ENCODE measurements around the gene RREB1. TPM values are rescaled to one million over a fixed set of nuclear protein-coding genes. Genes with fewer than 3 reads are reported as not detected.

The RREB1 gene
- total RNA-seq, 1 donor from 2014 or later, result 22.4 TPM

GRCh38 chr6:7213416-7213815 lies 105.7 kb downstream of the RREB1 start:
- Histone ChIP-seq H3K4me1 (ENCODE audit: control insufficient read depth in 3 of 3, insufficient read depth in 3 of 3, low read length in 3 of 3) (peaks cover 56 to 62% (median 56%) of the 10 kb centered on the region in 3 donors), H3K27ac (ENCODE audit: low read depth, low read length) (peak overlapping the region; percentile 95), H3K9me3 (ENCODE audit: control insufficient read depth in 3 of 3, low read length in 3 of 3) (no peaks in the 10 kb centered on the region), H3K36me3 (ENCODE audit: control insufficient read depth in 3 of 3, insufficient read depth in 3 of 3, low read length in 3 of 3) (peaks cover 14 to 44% (median 19%) of the 10 kb centered on the region in 3 donors), H3K9ac (ENCODE audit: low read depth in 1 of 3, low read length in 3 of 3) (peak overlapping the region in 2 of 3 donors; percentile 5 to 33), H3K27me3 (ENCODE audit: control insufficient read depth in 3 of 3, insufficient read depth in 3 of 3, low read length in 3 of 3) (no peaks in the 10 kb centered on the region), H3K4me3 (ENCODE audit: low read length in 3 of 3) (no peak overlapping the region)

GRCh38 chr6:7214468-7214867 lies 106.7 kb downstream of the RREB1 start:
- H3K36me3 ChIP-seq (ENCODE audit: control insufficient read depth in 3 of 3, insufficient read depth in 3 of 3, low read length in 3 of 3), result peaks cover 14 to 44% (median 17%) of the 10 kb centered on the region in 3 donors
- H3K9ac ChIP-seq (ENCODE audit: low read depth in 1 of 3, low read length in 3 of 3), result peak overlapping the region in 2 of 3 donors; percentile 24 to 55
- no peak overlapping the region for H3K4me3 ChIP-seq (ENCODE audit: low read length in 3 of 3)
- H3K27me3 ChIP-seq (ENCODE audit: control insufficient read depth in 3 of 3, insufficient read depth in 3 of 3, low read length in 3 of 3), result no peaks in the 10 kb centered on the region
- H3K27ac ChIP-seq (ENCODE audit: low read depth, low read length), result peak overlapping the region; percentile 95
- no peaks in the 10 kb centered on the region for H3K9me3 ChIP-seq (ENCODE audit: control insufficient read depth in 3 of 3, low read length in 3 of 3)
- peaks cover 60 to 70% (median 66%) of the 10 kb centered on the region in 3 donors for H3K4me1 ChIP-seq (ENCODE audit: control insufficient read depth in 3 of 3, insufficient read depth in 3 of 3, low read length in 3 of 3)

GRCh38 chr6:7215131-7215530 lies 107.4 kb downstream of the RREB1 start:
- Histone ChIP-seq H3K9ac (ENCODE audit: low read depth in 1 of 3, low read length in 3 of 3) (peak overlapping the region in 1 of 3 donors; percentile 55), H3K36me3 (ENCODE audit: control insufficient read depth in 3 of 3, insufficient read depth in 3 of 3, low read length in 3 of 3) (peaks cover 14 to 44% (median 17%) of the 10 kb centered on the region in 3 donors), H3K4me3 (ENCODE audit: low read length in 3 of 3) (no peak overlapping the region), H3K4me1 (ENCODE audit: control insufficient read depth in 3 of 3, insufficient read depth in 3 of 3, low read length in 3 of 3) (peaks cover 67 to 76% (median 73%) of the 10 kb centered on the region in 3 donors), H3K27ac (ENCODE audit: low read depth, low read length) (peak overlapping the region; percentile 95), H3K9me3 (ENCODE audit: control insufficient read depth in 3 of 3, low read length in 3 of 3) (no peaks in the 10 kb centered on the region), H3K27me3 (ENCODE audit: control insufficient read depth in 3 of 3, insufficient read depth in 3 of 3, low read length in 3 of 3) (no peaks in the 10 kb centered on the region)

GRCh38 chr6:7215798-7216231 lies 108.1 kb downstream of the RREB1 start:
- peak overlapping the region; percentile 23 to 87 (median 74) for H3K9ac ChIP-seq (ENCODE audit: low read depth in 1 of 3, low read length in 3 of 3)

GRCh38 chr6:7216941-7217621 lies 109.3 kb downstream of the RREB1 start:
- Histone ChIP-seq H3K9ac (ENCODE audit: low read depth in 1 of 3, low read length in 3 of 3) (peak overlapping the region; percentile 74 to 87 (median 84)), H3K36me3 (ENCODE audit: control insufficient read depth in 3 of 3, insufficient read depth in 3 of 3, low read length in 3 of 3) (peaks cover 5 to 31% (median 8%) of the 10 kb centered on the region in 3 donors), H3K27me3 (ENCODE audit: control insufficient read depth in 3 of 3, insufficient read depth in 3 of 3, low read length in 3 of 3) (no peaks in the 10 kb centered on the region), H3K4me1 (ENCODE audit: control insufficient read depth in 3 of 3, insufficient read depth in 3 of 3, low read length in 3 of 3) (peaks cover 69 to 77% (median 73%) of the 10 kb centered on the region in 3 donors), H3K4me3 (ENCODE audit: low read length in 3 of 3) (peak overlapping the region; percentile 51 to 58 (median 55)), H3K27ac (ENCODE audit: low read depth, low read length) (peak overlapping the region; percentile 95), H3K9me3 (ENCODE audit: control insufficient read depth in 3 of 3, low read length in 3 of 3) (no peaks in the 10 kb centered on the region)

More at GRCh38 chr6:7215798-7216231, 108.1 kb downstream of the RREB1 start:
- Histone ChIP-seq H3K27ac (ENCODE audit: low read depth, low read length) (peak overlapping the region; percentile 95), H3K4me3 (ENCODE audit: low read length in 3 of 3) (no peak overlapping the region), H3K36me3 (ENCODE audit: control insufficient read depth in 3 of 3, insufficient read depth in 3 of 3, low read length in 3 of 3) (peaks cover 14 to 42% (median 17%) of the 10 kb centered on the region in 3 donors), H3K27me3 (ENCODE audit: control insufficient read depth in 3 of 3, insufficient read depth in 3 of 3, low read length in 3 of 3) (no peaks in the 10 kb centered on the region), H3K9me3 (ENCODE audit: control insufficient read depth in 3 of 3, low read length in 3 of 3) (no peaks in the 10 kb centered on the region), H3K4me1 (ENCODE audit: control insufficient read depth in 3 of 3, insufficient read depth in 3 of 3, low read length in 3 of 3) (peaks cover 74 to 83% (median 79%) of the 10 kb centered on the region in 3 donors)

GRCh38 chr6:7218406-7218988 lies 110.7 kb downstream of the RREB1 start:
- Histone ChIP-seq H3K36me3 (ENCODE audit: control insufficient read depth in 3 of 3, insufficient read depth in 3 of 3, low read length in 3 of 3) (peaks cover 0 to 23% (median 4%) of the 10 kb centered on the region in 3 donors), H3K4me1 (ENCODE audit: control insufficient read depth in 3 of 3, insufficient read depth in 3 of 3, low read length in 3 of 3) (peaks cover 63 to 69% (median 68%) of the 10 kb centered on the region in 3 donors)

GRCh38 chr6:7219310-7219709 lies 111.5 kb downstream of the RREB1 start:
- Histone ChIP-seq H3K27ac (ENCODE audit: low read depth, low read length) (peak overlapping the region; percentile 84), H3K4me3 (ENCODE audit: low read length in 3 of 3) (no peak overlapping the region), H3K9me3 (ENCODE audit: control insufficient read depth in 3 of 3, low read length in 3 of 3) (no peaks in the 10 kb centered on the region), H3K36me3 (ENCODE audit: control insufficient read depth in 3 of 3, insufficient read depth in 3 of 3, low read length in 3 of 3) (peaks cover 1 to 18% (median 3%) of the 10 kb centered on the region in 3 donors), H3K9ac (ENCODE audit: low read depth in 1 of 3, low read length in 3 of 3) (peak overlapping the region in 2 of 3 donors; percentile 42 to 66), H3K27me3 (ENCODE audit: control insufficient read depth in 3 of 3, insufficient read depth in 3 of 3, low read length in 3 of 3) (no peaks in the 10 kb centered on the region), H3K4me1 (ENCODE audit: control insufficient read depth in 3 of 3, insufficient read depth in 3 of 3, low read length in 3 of 3) (peaks cover 55 to 61% (median 61%) of the 10 kb centered on the region in 3 donors)

More at GRCh38 chr6:7218406-7218988, 110.7 kb downstream of the RREB1 start:
- Histone ChIP-seq H3K4me3 (ENCODE audit: low read length in 3 of 3) (no peak overlapping the region), H3K27ac (ENCODE audit: low read depth, low read length) (peak overlapping the region; percentile 63), H3K27me3 (ENCODE audit: control insufficient read depth in 3 of 3, insufficient read depth in 3 of 3, low read length in 3 of 3) (no peaks in the 10 kb centered on the region), H3K9me3 (ENCODE audit: control insufficient read depth in 3 of 3, low read length in 3 of 3) (no peaks in the 10 kb centered on the region), H3K9ac (ENCODE audit: low read depth in 1 of 3, low read length in 3 of 3) (peak overlapping the region in 1 of 3 donors; percentile 10)

- no peaks in the 10 kb centered on the region for H3K27me3 ChIP-seq (ENCODE audit: control insufficient read depth in 3 of 3, insufficient read depth in 3 of 3, low read length in 3 of 3)
- no peaks in the 10 kb centered on the region for H3K9me3 ChIP-seq (ENCODE audit: control insufficient read depth in 3 of 3, low read length in 3 of 3)
- H3K27ac ChIP-seq (ENCODE audit: low read depth, low read length), result no peak overlapping the region
- H3K4me1 ChIP-seq (ENCODE audit: control insufficient read depth in 3 of 3, insufficient read depth in 3 of 3, low read length in 3 of 3), result peaks cover 28 to 33% (median 32%) of the 10 kb centered on the region in 3 donors
- H3K9ac ChIP-seq (ENCODE audit: low read depth in 1 of 3, low read length in 3 of 3), result no peak overlapping the region
- H3K4me3 ChIP-seq (ENCODE audit: low read length in 3 of 3), result no peak overlapping the region
- H3K36me3 ChIP-seq (ENCODE audit: control insufficient read depth in 3 of 3, insufficient read depth in 3 of 3, low read length in 3 of 3), result peaks cover 13 to 24% (median 22%) of the 10 kb centered on the region in 3 donors
These were observed 114.4 kb downstream of the RREB1 start for GRCh38 chr6:7222197-7222596.

- Histone ChIP-seq H3K27me3 (ENCODE audit: control insufficient read depth in 3 of 3, insufficient read depth in 3 of 3, low read length in 3 of 3) (no peaks in the 10 kb centered on the region), H3K27ac (ENCODE audit: low read depth, low read length) (no peak overlapping the region), H3K9me3 (ENCODE audit: control insufficient read depth in 3 of 3, low read length in 3 of 3) (no peaks in the 10 kb centered on the region), H3K4me3 (ENCODE audit: low read length in 3 of 3) (no peak overlapping the region), H3K36me3 (ENCODE audit: control insufficient read depth in 3 of 3, insufficient read depth in 3 of 3, low read length in 3 of 3) (peaks cover 23 to 39% (median 36%) of the 10 kb centered on the region in 3 donors), H3K9ac (ENCODE audit: low read depth in 1 of 3, low read length in 3 of 3) (no peak overlapping the region), H3K4me1 (ENCODE audit: control insufficient read depth in 3 of 3, insufficient read depth in 3 of 3, low read length in 3 of 3) (peaks cover 11 to 14% (median 13%) of the 10 kb centered on the region in 3 donors)
These were observed 117.0 kb downstream of the RREB1 start for GRCh38 chr6:7224731-7225130.

Measured in skeletal muscle tissue (tissue), 4 donors.